Cardiac septum (tissue), 1 donor: ENCODE data around the gene NEGR1. TPM values are rescaled to one million over a fixed set of nuclear protein-coding genes. Genes with fewer than 3 reads are reported as not detected.

Source experiments
- DNase-seq: peaks from one replicate; pipeline ENCODE4 v3.0.0-alpha.2; 2020; ENCODE audit warnings: low spot score
- intact Hi-C: fragments of 100-400 bp; cut with DNase I; formaldehyde crosslinking; loops from one replicate; pipeline ENCODE4 v1.14.0; 2022
- total RNA-seq: library from RNA; stranded (reverse); fragmentation: NEBNext Ultra II Directional; extraction: Animal tissue kit (Norgen Biotek cat#: 25700); gene quantifications from one replicate; pipeline ENCODE4 v1.2.1, GENCODE V29; 2021
- donor health status: DM: no; HTN: no; CAD: no.

The NEGR1 gene
- total RNA-seq, 1 donor from 2014 or later = 5.2 TPM

- intact Hi-C loops = no loop called here
- no peak for DNase-seq
These were observed 519.7 kb downstream of the NEGR1 start for GRCh38 chr1:71762514-71763255.

- intact Hi-C loops = no loop called here
- DNase-seq = no peak
These were observed 526.9 kb downstream of the NEGR1 start for GRCh38 chr1:71755441-71755840.

GRCh38 chr1:71753746-71754145, 528.6 kb downstream of the NEGR1 start:
- intact Hi-C loops = no loop called here
- no peak for DNase-seq

- intact Hi-C loops = no loop called here
- no peak for DNase-seq
These were observed 537.0 kb downstream of the NEGR1 start for GRCh38 chr1:71745326-71745725.

GRCh38 chr1:71743862-71744261, 538.5 kb downstream of the NEGR1 start:
- intact Hi-C loops = no loop called here
- DNase-seq = no peak

GRCh38 chr1:71738910-71739309, 543.4 kb downstream of the NEGR1 start:
- intact Hi-C loops = no loop called here
- DNase-seq = no peak

- intact Hi-C loops = no loop called here
- DNase-seq = no peak
These were observed 544.1 kb downstream of the NEGR1 start for GRCh38 chr1:71738256-71738655.

GRCh38 chr1:71737768-71738167, 544.6 kb downstream of the NEGR1 start:
- intact Hi-C loops = no loop called here

GRCh38 chr1:71733121-71733520, 549.2 kb downstream of the NEGR1 start:
- no peak for DNase-seq
- intact Hi-C loops = no loop called here

More at GRCh38 chr1:71737768-71738167, 544.6 kb downstream of the NEGR1 start:
- no peak for DNase-seq

GRCh38 chr1:71721532-71721931, 560.8 kb downstream of the NEGR1 start:
- intact Hi-C loops = no loop called here
- no peak for DNase-seq

GRCh38 chr1:71719330-71719729, 563.0 kb downstream of the NEGR1 start:
- DNase-seq = no peak
- intact Hi-C loops = no loop called here

GRCh38 chr1:71717186-71717585, 565.2 kb downstream of the NEGR1 start:
- DNase-seq = no peak
- intact Hi-C loops = no loop called here

GRCh38 chr1:71711456-71711855, 570.9 kb downstream of the NEGR1 start:
- DNase-seq = no peak
- intact Hi-C loops = no loop called here

GRCh38 chr1:71706029-71706671, 576.2 kb downstream of the NEGR1 start:
- DNase-seq = no peak
- intact Hi-C loops = no loop called here

- intact Hi-C loops = no loop called here
- no peak for DNase-seq
These were observed 584.2 kb downstream of the NEGR1 start for GRCh38 chr1:71698186-71698585.

GRCh38 chr1:71695821-71696220, 586.5 kb downstream of the NEGR1 start:
- DNase-seq = no peak
- intact Hi-C loops = no loop called here

- intact Hi-C loops = no loop called here
- no peak for DNase-seq
These were observed 587.3 kb downstream of the NEGR1 start for GRCh38 chr1:71695084-71695483.

GRCh38 chr1:71693581-71693980, 588.8 kb downstream of the NEGR1 start:
- intact Hi-C loops = no loop called here
- DNase-seq = no peak

GRCh38 chr1:71689635-71690034, 592.7 kb downstream of the NEGR1 start:
- DNase-seq = no peak
- intact Hi-C loops = no loop called here

GRCh38 chr1:71687376-71687775, 595.0 kb downstream of the NEGR1 start:
- intact Hi-C loops = no loop called here
- no peak for DNase-seq
